HG03571 (cell line): Measurements from ENCODE around the gene MAN2C1.
"Not testable (repeated sequence)": the region's sequence is repeated elsewhere in the genome, so short reads cannot be mapped to it uniquely, and the experiment has no call there.

Source experiments
- ATAC-seq: cut with Tn5 transposase; IDR thresholded peaks from one replicate; pipeline ENCODE4 v1.9.1; 2021; ENCODE audit not compliant: unreplicated experiment

Gene MAN2C1

GRCh38 chr15:75361361-75361988 lies 6.9 kb downstream of the MAN2C1 start:
- no peak for ATAC-seq

GRCh38 chr15:75360856-75361255 lies 7.6 kb downstream of the MAN2C1 start:
- no peak for ATAC-seq

- no peak for ATAC-seq
These were observed 8.0 kb downstream of the MAN2C1 start for GRCh38 chr15:75360391-75360790.

GRCh38 chr15:75359537-75360250 lies 8.7 kb downstream of the MAN2C1 start:
- no peak for ATAC-seq

- ATAC-seq, result no peak
These were observed 9.5 kb downstream of the MAN2C1 start for GRCh38 chr15:75358771-75359536.

GRCh38 chr15:75357976-75358673 lies 10.3 kb downstream of the MAN2C1 start:
- ATAC-seq, result no peak

GRCh38 chr15:75356517-75356916 lies 11.9 kb downstream of the MAN2C1 start:
- no peak for ATAC-seq

GRCh38 chr15:75356006-75356405 lies 12.4 kb downstream of the MAN2C1 start:
- no peak for ATAC-seq

GRCh38 chr15:75355369-75355768 lies 13.0 kb downstream of the MAN2C1 start:
- no peak for ATAC-seq

- ATAC-seq, result no peak
These were observed 14.0 kb downstream of the MAN2C1 start for GRCh38 chr15:75354454-75354853.

GRCh38 chr15:75353604-75354003 lies 14.8 kb downstream of the MAN2C1 start:
- ATAC-seq, result no peak

GRCh38 chr15:75352186-75353080 lies 16.0 kb downstream of the MAN2C1 start:
- ATAC-seq, result no peak

GRCh38 chr15:75350601-75351361 lies 17.6 kb downstream of the MAN2C1 start:
- no peak for ATAC-seq

GRCh38 chr15:75349851-75350588 lies 18.4 kb downstream of the MAN2C1 start:
- ATAC-seq, result no peak

- not testable (repeated sequence) for ATAC-seq
These were observed 19.1 kb downstream of the MAN2C1 start for GRCh38 chr15:75349351-75349669.

- no peak for ATAC-seq
These were observed 19.7 kb downstream of the MAN2C1 start for GRCh38 chr15:75348562-75349350.

GRCh38 chr15:75348034-75348561 lies 20.3 kb downstream of the MAN2C1 start:
- ATAC-seq, result no peak
